ENCODE measurements around the gene TMED1. TPM values are rescaled to one million over a fixed set of nuclear protein-coding genes. Genes with fewer than 3 reads are reported as not detected.
"Not testable (repeated sequence)": the region's sequence is repeated elsewhere in the genome, so short reads cannot be mapped to it uniquely, and the experiment has no call there.

TMED1 gene
- total and polyA plus RNA-seq, 2 experiments from 2014 or later, result 29.7 to 37.2 TPM

DNA sequence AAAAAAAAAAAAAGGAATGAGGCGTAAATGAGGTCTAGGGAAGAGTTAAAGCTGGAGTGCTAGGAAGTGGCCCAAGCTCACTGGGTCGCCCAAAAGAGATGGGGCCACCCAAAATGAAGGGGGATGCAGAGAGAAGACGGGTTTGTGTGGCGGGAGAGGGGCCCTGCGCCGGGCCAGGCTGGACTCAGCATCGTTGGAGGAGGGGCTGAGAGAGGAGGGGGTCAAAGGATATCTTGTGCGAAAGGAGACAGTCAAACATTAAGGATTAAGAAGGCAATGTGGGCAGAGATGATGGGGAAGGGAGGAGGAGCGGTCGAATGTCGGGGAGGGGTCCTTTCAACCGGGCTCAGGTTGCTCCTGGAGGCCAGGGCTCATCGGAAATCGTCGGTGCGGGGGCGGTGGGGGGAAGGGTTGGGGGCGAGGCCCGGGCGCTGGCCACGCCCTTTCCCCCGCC lies 34.5 kb upstream of the TMED1 start:
- Mint-ChIP-seq H3K36me3 (ENCODE audit: low read depth) (peaks cover 10% of the 10 kb centered on the region; the same call in 1 of the 3 replicates), H3K27ac (peak overlapping the region; percentile 97), H3K27me3 (ENCODE audit: insufficient read depth, low read depth, poor library complexity) (peaks cover 16% of the 10 kb centered on the region), H3K9me3 (no peaks in the 10 kb centered on the region; the same call in 2 of the 3 replicates), H3K4me3 (peak overlapping the region; percentile 72), H3K4me1 (peaks cover 19% of the 10 kb centered on the region)
- Histone ChIP-seq H3K27ac (ENCODE audit: low read depth) (peak overlapping the region; percentile 100), H2AFZ (peak overlapping the region; percentile 93), H3K36me3 (ENCODE audit: insufficient read depth) (no peaks in the 10 kb centered on the region), H3K4me1 (ENCODE audit: insufficient read depth) (peaks cover 21% of the 10 kb centered on the region), H3K4me2 (peak overlapping the region; percentile 93), H3F3A (replicated peaks; ENCODE audit: low read depth) (peaks cover 22% of the 10 kb centered on the region; the same call in 1 of the 2 replicates), H3K79me2 (replicated peaks; ENCODE audit: insufficient read depth) (peaks cover 38% of the 10 kb centered on the region), H3K27me3 (ENCODE audit: insufficient read depth) (no peaks in the 10 kb centered on the region), H3K9me2 (ENCODE audit: insufficient read depth) (no peaks in the 10 kb centered on the region), H4K20me1 (replicated peaks; ENCODE audit: insufficient read depth) (peaks cover 6% of the 10 kb centered on the region; the same call in 1 of the 2 replicates), H3K4me3 (peak overlapping the region; percentile 75)
- ATAC-seq (peak; percentile 80), DNase-seq (ENCODE audit: low spot score) (peak; percentile 95)
- no peak for TF ChIP-seq ZNF114 (CRISPR knock-in tag; IDR thresholded peaks at IDR 0.05)
- TF ChIP-seq EZH2 (IDR thresholded peaks at IDR 0.05; ENCODE audit: low read depth, unreplicated experiment), result no peak
- peak; percentile 30 for TF ChIP-seq JUNB (IDR thresholded peaks at IDR 0.05; ENCODE audit: unreplicated experiment)
- peak; percentile 83 for TF ChIP-seq POLR2AphosphoS5 (IDR thresholded peaks at IDR 0.05; ENCODE audit: low read depth)

- H3K36me3 ChIP-seq (ENCODE audit: insufficient read depth); H2AFZ ChIP-seq; H4K20me1 ChIP-seq (replicated peaks; ENCODE audit: insufficient read depth); DNase-seq (ENCODE audit: low spot score); ATAC-seq; H3K9me2 ChIP-seq (ENCODE audit: insufficient read depth); H3K27me3 ChIP-seq (ENCODE audit: insufficient read depth); H3K9me3 Mint-ChIP-seq; H3K36me3 Mint-ChIP-seq (ENCODE audit: low read depth): not testable (repeated sequence)
- H3K4me1 Mint-ChIP-seq, result peaks cover 19% of the 10 kb centered on the region
- H3K4me3 ChIP-seq, result peak overlapping the region; percentile 75
- peak overlapping the region; percentile 100 for H3K27ac ChIP-seq (ENCODE audit: low read depth)
- H3K4me3 Mint-ChIP-seq, result peak overlapping the region; percentile 72
- H3K4me1 ChIP-seq (ENCODE audit: insufficient read depth), result peaks cover 21% of the 10 kb centered on the region
- peaks cover 16% of the 10 kb centered on the region for H3K27me3 Mint-ChIP-seq (ENCODE audit: insufficient read depth, low read depth, poor library complexity)
- peak overlapping the region; percentile 97 for H3K27ac Mint-ChIP-seq
- peaks cover 32% of the 10 kb centered on the region for H3K79me2 ChIP-seq (replicated peaks; ENCODE audit: insufficient read depth)
- H3F3A ChIP-seq (replicated peaks; ENCODE audit: low read depth), result peaks cover 19% of the 10 kb centered on the region; the same call in 1 of the 2 replicates
- peak overlapping the region; percentile 93 for H3K4me2 ChIP-seq
Measured at GRCh38 chr19:10869872-10870311, 33.9 kb upstream of the TMED1 start.

GRCh38 chr19:10868872-10869547 lies 33.0 kb upstream of the TMED1 start:
- H3K4me1 ChIP-seq (ENCODE audit: insufficient read depth), result peaks cover 17% of the 10 kb centered on the region
- DNase-seq (ENCODE audit: low spot score) (no peak), ATAC-seq (no peak)
- peaks cover 22% of the 10 kb centered on the region for H3K4me1 Mint-ChIP-seq
- H4K20me1 ChIP-seq (replicated peaks; ENCODE audit: insufficient read depth), result no peaks in the 10 kb centered on the region
- no peak overlapping the region for H3K27ac ChIP-seq (ENCODE audit: low read depth)
- H3K36me3 Mint-ChIP-seq (ENCODE audit: low read depth), result peaks cover 6% of the 10 kb centered on the region; the same call in 1 of the 3 replicates
- peaks cover 19% of the 10 kb centered on the region; the same call in 1 of the 2 replicates for H3F3A ChIP-seq (replicated peaks; ENCODE audit: low read depth)
- no peak overlapping the region; the same call in 1 of the 2 replicates for H3K4me2 ChIP-seq
- H3K4me3 ChIP-seq, result no peak overlapping the region
- no peaks in the 10 kb centered on the region for H3K36me3 ChIP-seq (ENCODE audit: insufficient read depth)
- peaks cover 23% of the 10 kb centered on the region for H3K79me2 ChIP-seq (replicated peaks; ENCODE audit: insufficient read depth)
- no peak overlapping the region for H3K27ac Mint-ChIP-seq
- H3K27me3 ChIP-seq (ENCODE audit: insufficient read depth), result no peaks in the 10 kb centered on the region
- H3K9me3 Mint-ChIP-seq, result no peaks in the 10 kb centered on the region; the same call in 2 of the 3 replicates
- H3K4me3 Mint-ChIP-seq, result no peak overlapping the region; the same call in 2 of the 3 replicates
- peaks cover 16% of the 10 kb centered on the region for H3K27me3 Mint-ChIP-seq (ENCODE audit: insufficient read depth, low read depth, poor library complexity)
- no peak overlapping the region for H2AFZ ChIP-seq
- no peaks in the 10 kb centered on the region; the same call in 1 of the 2 replicates for H3K9me2 ChIP-seq (ENCODE audit: insufficient read depth)
- TF ChIP-seq ZNF331 (CRISPR knock-in tag; IDR thresholded peaks at IDR 0.05; ENCODE audit: low read depth) (no peak), CREB1 (CRISPR knock-in tag; IDR thresholded peaks at IDR 0.05; ENCODE audit: low read depth) (no peak), POLR2AphosphoS5 (IDR thresholded peaks at IDR 0.05; ENCODE audit: low read depth) (no peak), EZH2 (IDR thresholded peaks at IDR 0.05; ENCODE audit: low read depth, unreplicated experiment) (no peak), CTCF (conservative IDR thresholded peaks at IDR 0.05; ENCODE audit: low read depth in 2 of 2) (no peak), ZNF114 (CRISPR knock-in tag; IDR thresholded peaks at IDR 0.05) (no peak), JUNB (IDR thresholded peaks at IDR 0.05; ENCODE audit: unreplicated experiment) (no peak), ETS1 (IDR thresholded peaks at IDR 0.05) (no peak), EZH2phosphoT487 (IDR thresholded peaks at IDR 0.05; ENCODE audit: unreplicated experiment) (no peak), NANOG (IDR thresholded peaks at IDR 0.05; ENCODE audit: borderline replicate concordance) (no peak)
